HUES6 (cell line): ENCODE data around the gene NR3C2.

Source experiments
- H3K27ac ChIP-seq: 2 replicates; pipeline ENCODE4 v1.7.0; 2013; ENCODE audit warnings: low read depth, mild to moderate bottlenecking, low read length, inconsistent platforms
- H3K27me3 ChIP-seq: 2 replicates; pipeline ENCODE4 v1.6.1; 2013; ENCODE audit warnings: low read length; ENCODE audit not compliant: control insufficient read depth, insufficient read depth
- H3K36me3 ChIP-seq: 2 replicates; pipeline ENCODE4 v1.6.1; 2013; ENCODE audit warnings: low read length; ENCODE audit not compliant: control insufficient read depth, insufficient read depth
- H3K4me1 ChIP-seq: 2 replicates; pipeline ENCODE4 v1.6.1; 2013; ENCODE audit warnings: low read length; ENCODE audit not compliant: control insufficient read depth, insufficient read depth
- H3K4me3 ChIP-seq: 2 replicates; pipeline ENCODE4 v1.5.1; 2013; ENCODE audit warnings: low read depth, low read length
- H3K9ac ChIP-seq: one replicate; pipeline ENCODE4 v1.6.1; 2013; ENCODE audit warnings: mild to moderate bottlenecking, low read length
- H3K9me3 ChIP-seq: 2 replicates; pipeline ENCODE4 v1.6.1; 2013; ENCODE audit warnings: low read depth, low read length; ENCODE audit not compliant: control insufficient read depth, insufficient read depth

The NR3C2 gene

DNA sequence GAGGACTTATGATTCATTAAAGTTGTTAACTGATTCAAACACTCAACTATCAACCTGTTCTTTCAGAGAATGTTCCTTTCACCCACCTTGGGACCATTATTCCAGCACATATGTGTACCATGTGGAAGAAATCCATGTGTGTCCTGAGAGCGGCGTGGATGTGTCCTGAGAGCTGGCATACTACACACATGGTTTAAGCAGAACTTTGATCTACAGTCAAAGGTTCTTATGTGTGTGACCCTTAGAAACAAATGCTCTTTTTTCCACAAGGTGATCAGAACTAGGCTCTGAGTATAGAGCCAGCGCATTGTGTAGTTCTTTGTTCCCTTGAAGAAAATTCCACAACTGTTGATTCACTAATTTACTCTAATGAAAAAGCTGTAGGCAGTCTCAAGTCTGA lies 332.0 kb downstream of the NR3C2 start:
- Histone ChIP-seq H3K36me3 (no peaks in the 10 kb centered on the region), H3K4me3 (no peak overlapping the region), H3K9me3 (no peaks in the 10 kb centered on the region), H3K27ac (no peak overlapping the region), H3K4me1 (peaks cover 11% of the 10 kb centered on the region; the same call in 1 of the 2 replicates), H3K27me3 (no peaks in the 10 kb centered on the region), H3K9ac (no peak overlapping the region)

DNA sequence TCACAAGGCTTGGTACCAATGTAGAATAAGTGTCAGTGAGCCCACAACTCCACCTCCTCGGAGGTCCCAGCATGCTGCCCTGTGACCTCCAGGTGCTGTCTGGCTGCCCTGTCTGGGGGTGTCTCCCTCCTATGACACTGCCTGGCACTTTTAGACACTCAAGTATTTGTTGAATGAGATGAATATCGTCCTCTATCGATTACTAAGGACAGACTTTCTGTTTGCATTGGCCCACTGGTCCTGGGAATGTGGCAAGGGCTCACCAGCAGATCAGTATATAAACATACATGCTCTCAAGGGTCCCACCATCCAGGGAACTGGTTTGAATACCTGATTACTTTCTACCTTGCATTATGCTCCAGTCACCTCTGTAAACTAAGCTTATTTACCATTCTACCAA lies 333.0 kb downstream of the NR3C2 start:
- no peaks in the 10 kb centered on the region for H3K9me3 ChIP-seq
- no peak overlapping the region for H3K4me3 ChIP-seq
- H3K27ac ChIP-seq: no peak overlapping the region
- H3K4me1 ChIP-seq: peaks cover 9% of the 10 kb centered on the region; the same call in 1 of the 2 replicates
- no peak overlapping the region for H3K9ac ChIP-seq
- no peaks in the 10 kb centered on the region for H3K36me3 ChIP-seq
- no peaks in the 10 kb centered on the region for H3K27me3 ChIP-seq

DNA sequence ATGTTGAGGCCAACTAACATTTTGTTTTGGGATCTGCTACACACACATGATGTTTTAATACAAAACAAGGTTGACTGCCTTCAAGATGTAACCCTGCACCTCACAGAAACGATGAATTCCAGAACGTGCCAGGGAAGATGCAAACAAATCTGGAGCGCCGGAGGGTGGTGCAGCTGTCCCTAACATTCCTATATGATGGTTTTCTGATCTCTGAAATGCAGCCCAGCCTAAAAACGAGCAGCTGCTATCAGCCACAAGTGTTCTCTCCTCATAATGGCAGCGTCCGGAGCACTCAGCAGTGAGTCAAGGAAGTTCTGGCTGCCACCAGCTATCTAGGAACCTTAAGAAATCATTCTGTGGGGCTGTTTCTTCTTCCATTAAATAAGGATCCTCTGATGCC lies 333.4 kb downstream of the NR3C2 start:
- no peaks in the 10 kb centered on the region for H3K36me3 ChIP-seq
- no peak overlapping the region for H3K4me3 ChIP-seq
- no peak overlapping the region for H3K27ac ChIP-seq
- no peaks in the 10 kb centered on the region for H3K9me3 ChIP-seq
- peaks cover 11% of the 10 kb centered on the region; the same call in 1 of the 2 replicates for H3K4me1 ChIP-seq
- no peak overlapping the region for H3K9ac ChIP-seq
- H3K27me3 ChIP-seq: no peaks in the 10 kb centered on the region

DNA sequence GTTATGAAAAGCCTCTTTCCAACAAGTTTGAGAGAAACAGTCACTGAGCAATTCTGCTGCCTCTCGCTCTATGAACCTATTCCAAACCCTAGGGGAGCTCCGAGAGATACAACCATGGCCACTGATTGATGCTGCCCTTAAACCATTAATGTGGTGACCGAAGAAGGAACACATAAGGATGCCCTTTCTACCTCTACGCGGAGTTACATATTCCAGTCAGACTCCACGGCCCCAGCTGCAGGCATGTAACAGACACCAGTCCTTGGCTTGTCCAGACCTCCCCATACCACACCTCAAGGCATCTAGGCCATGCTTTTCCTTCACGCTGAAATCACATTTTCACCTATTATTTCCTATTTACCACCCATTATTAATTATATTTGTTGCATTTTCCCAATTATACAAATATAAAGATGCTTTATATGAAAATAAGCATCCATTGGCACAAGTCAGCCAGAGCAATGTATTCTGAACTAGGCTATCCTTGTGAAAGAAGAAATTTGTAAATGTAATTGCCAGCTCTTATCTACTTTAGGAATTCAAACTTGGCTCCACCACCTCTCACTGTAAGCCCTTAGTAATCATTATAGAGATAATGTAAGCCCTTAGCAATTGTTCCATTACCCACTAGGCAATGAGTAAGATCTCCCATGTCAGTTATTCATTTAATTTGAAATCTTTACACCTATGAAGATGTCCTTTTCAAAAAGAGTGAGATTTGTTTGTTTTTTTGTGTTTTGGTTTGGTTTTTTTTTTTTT lies 338.4 kb downstream of the NR3C2 start:
- no peaks in the 10 kb centered on the region for H3K36me3 ChIP-seq
- no peak overlapping the region for H3K4me3 ChIP-seq
- H3K4me1 ChIP-seq: 0 out of 2 replicates have a peak, but pooled peaks cover 5% of the 10 kb centered on the region
- no peak overlapping the region for H3K9ac ChIP-seq
- no peaks in the 10 kb centered on the region for H3K9me3 ChIP-seq
- H3K27me3 ChIP-seq: no peaks in the 10 kb centered on the region
- H3K27ac ChIP-seq: no peak overlapping the region

DNA sequence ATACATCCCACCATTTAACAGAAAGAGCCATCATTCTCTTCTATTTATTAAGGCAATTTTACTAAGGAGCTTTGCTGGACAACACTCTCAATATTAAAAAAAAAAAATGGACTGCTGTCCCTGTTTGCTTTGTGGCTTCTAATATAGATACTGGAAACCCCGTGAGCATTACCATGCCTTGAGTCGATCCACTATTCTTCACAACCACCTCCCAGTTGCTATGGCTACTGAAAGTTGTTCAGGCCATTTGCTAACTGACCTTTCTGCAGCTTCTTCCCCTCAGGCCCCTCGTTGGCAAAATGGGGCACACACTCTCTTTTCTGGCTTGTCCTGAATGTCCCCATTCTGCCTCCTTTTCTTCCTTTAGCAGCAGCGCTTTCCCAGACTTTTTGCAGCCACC lies 340.4 kb downstream of the NR3C2 start:
- Histone ChIP-seq H3K27ac (no peak overlapping the region), H3K36me3 (no peaks in the 10 kb centered on the region), H3K4me1 (peaks cover 13% of the 10 kb centered on the region; the same call in 1 of the 2 replicates), H3K4me3 (no peak overlapping the region), H3K9ac (no peak overlapping the region), H3K9me3 (no peaks in the 10 kb centered on the region), H3K27me3 (no peaks in the 10 kb centered on the region)

DNA sequence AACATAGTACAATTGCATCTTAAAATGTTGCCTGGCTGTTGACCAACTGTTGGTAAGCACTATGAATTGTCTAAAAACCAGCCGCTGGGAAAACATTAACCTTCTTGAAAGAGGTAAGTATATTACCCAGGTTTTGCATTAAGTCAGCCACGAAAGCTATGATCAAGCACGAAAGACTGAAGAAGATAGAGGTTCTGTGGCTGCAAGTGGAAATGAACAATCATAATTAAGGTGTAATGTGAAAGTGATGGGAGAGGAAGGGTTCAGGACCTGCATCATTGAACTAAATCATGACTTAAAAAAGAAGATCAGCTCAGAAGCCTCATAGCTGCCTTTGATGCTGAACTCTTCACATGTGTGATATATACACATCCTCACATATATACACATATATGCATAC lies 341.0 kb downstream of the NR3C2 start:
- Histone ChIP-seq H3K4me3 (no peak overlapping the region), H3K27ac (no peak overlapping the region), H3K4me1 (peaks cover 13% of the 10 kb centered on the region; the same call in 1 of the 2 replicates), H3K36me3 (no peaks in the 10 kb centered on the region), H3K9me3 (no peaks in the 10 kb centered on the region), H3K9ac (no peak overlapping the region), H3K27me3 (no peaks in the 10 kb centered on the region)

DNA sequence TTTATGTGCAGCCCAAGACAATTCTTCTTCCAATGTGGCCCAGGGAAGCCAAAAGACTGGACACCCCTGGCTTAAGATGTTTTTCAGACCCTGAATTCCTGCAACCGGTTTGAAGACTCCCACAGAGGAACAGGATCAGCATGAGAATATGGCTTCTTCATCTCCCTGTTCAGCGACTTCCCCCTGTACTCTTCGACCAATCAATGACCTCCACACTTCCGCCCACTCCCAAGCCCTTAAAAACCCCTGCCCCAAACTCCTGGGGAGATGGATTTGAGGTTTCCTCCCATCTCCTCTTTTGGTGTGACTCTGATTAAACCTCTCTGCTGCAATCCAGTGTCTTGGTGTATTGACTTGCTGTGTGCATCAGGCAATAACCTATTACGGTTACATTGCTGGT lies 344.4 kb downstream of the NR3C2 start:
- Histone ChIP-seq H3K4me3 (no peak overlapping the region), H3K36me3 (no peaks in the 10 kb centered on the region), H3K27ac (no peak overlapping the region), H3K27me3 (no peaks in the 10 kb centered on the region), H3K4me1 (peaks cover 8% of the 10 kb centered on the region; the same call in 1 of the 2 replicates), H3K9ac (no peak overlapping the region), H3K9me3 (no peaks in the 10 kb centered on the region)

DNA sequence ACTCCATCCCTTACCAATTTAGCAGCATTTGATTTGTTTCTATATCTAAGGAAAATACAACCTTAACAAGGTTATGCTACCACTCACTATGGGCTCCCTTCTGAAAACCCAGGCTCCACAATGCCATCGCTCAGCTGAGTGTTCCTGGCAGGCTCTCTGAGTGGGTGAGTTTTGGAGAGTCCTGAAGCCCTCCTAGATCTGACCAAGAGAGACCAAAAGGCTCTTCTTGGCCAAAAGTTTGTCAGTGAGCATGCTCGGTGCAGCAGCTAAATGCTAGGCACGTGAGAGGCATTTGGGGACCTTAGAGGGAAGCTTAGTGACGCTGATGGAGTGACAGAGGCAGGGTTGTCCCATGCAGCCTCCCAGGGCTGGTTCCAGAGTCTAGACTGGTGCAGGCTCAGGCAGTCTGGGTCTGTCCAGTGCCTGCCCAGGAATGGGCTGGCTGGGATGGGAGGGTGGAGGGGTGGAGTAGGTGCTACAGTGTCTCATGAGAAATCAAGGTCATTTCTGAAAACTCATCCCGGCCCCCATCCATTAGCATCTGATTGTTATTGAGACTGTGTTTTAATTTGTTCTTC lies 346.8 kb downstream of the NR3C2 start:
- Histone ChIP-seq H3K36me3 (no peaks in the 10 kb centered on the region), H3K27ac (no peak overlapping the region), H3K27me3 (no peaks in the 10 kb centered on the region), H3K9me3 (no peaks in the 10 kb centered on the region), H3K4me1 (peaks cover 8% of the 10 kb centered on the region; the same call in 1 of the 2 replicates), H3K4me3 (no peak overlapping the region), H3K9ac (no peak overlapping the region)

DNA sequence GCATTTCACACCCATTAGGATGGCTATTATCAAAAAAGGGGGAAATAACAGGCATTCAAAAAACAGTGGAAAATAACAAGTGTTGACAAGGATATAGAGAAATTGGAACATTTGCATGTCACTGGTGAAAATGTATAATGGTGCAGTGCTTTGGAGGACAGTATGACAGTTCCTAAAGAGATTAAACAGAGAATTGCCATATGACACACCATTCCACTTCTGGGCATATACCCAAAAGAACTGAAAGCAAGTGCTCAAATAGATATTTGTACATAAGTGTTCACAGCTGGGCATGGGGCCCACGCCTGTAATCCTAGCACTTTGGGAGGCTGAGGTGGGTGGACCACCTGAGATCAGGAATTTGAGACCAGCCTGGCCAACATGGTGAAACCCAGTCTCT lies 348.1 kb downstream of the NR3C2 start:
- H3K27ac ChIP-seq: no peak overlapping the region
- no peaks in the 10 kb centered on the region for H3K27me3 ChIP-seq
- H3K9ac ChIP-seq: no peak overlapping the region
- H3K9me3 ChIP-seq: no peaks in the 10 kb centered on the region
- no peak overlapping the region for H3K4me3 ChIP-seq
- H3K4me1 ChIP-seq: peaks cover 8% of the 10 kb centered on the region; the same call in 1 of the 2 replicates
- H3K36me3 ChIP-seq: no peaks in the 10 kb centered on the region

DNA sequence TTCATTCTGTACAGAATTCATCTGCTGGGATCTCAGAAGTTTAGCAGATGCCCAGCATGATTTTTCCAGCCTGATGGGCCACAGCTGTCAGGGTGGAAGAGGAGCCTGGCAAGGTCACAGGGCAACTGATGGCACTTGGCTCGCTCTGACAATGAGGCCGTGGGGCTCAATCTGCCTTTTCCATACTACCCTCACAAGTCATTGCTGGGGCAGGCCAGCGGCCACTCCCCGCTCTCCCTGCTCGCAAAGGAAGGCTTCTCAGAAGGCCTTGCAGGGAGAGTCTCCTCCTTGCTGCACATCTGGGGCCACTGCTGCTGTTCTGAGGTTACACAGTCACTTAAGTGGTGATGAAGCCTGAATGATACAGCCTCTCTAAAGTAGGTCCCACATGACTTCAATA lies 349.1 kb downstream of the NR3C2 start:
- Histone ChIP-seq H3K27ac (no peak overlapping the region), H3K9me3 (no peaks in the 10 kb centered on the region), H3K36me3 (no peaks in the 10 kb centered on the region), H3K4me1 (peaks cover 4% of the 10 kb centered on the region; the same call in 1 of the 2 replicates), H3K27me3 (no peaks in the 10 kb centered on the region), H3K4me3 (no peak overlapping the region), H3K9ac (no peak overlapping the region)

DNA sequence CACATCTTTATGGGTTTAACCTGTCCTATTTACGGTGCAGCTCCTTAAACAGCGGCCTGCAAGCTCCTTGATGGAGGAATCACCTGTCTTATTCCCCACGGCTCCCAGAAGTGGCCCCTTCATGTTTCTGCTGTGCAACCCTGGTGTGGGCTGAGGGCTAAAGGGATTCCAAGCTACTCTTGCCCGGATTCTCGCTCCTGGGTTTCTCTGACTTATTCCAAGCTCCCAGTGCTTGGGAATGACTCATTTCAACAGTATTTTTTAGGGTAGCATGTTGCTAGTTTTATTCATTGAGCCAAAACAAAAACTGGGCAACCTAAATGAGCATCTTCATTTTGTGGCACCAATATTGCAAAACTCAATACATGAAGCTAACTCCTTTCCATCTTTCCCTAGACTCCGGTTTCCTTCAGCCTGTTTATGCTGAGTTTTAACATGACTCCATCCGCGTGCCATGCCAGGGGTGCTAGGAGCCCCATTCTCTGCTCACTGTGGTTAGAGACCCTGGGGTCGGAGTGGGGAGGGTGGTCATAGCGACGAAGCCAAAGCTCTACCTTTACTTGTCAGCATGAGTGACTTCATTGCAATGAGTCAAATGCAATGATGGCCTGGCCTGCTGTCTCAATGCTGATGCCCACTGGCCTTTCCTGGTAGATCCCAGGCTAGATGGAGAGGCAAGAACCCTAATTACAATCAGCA lies 349.7 kb downstream of the NR3C2 start:
- Histone ChIP-seq H3K4me1 (no peaks in the 10 kb centered on the region), H3K36me3 (no peaks in the 10 kb centered on the region), H3K9ac (no peak overlapping the region), H3K27ac (no peak overlapping the region), H3K27me3 (no peaks in the 10 kb centered on the region), H3K4me3 (no peak overlapping the region), H3K9me3 (no peaks in the 10 kb centered on the region)
